ENCODE data around the gene ZIC1. TPM values are rescaled to one million over a fixed set of nuclear protein-coding genes. Genes with fewer than 3 reads are reported as not detected.

The ZIC1 gene
- total and polyA plus RNA-seq, 2 donors (not counting 1 experiment from before 2014, with no cell fraction given) = not detected

DNA sequence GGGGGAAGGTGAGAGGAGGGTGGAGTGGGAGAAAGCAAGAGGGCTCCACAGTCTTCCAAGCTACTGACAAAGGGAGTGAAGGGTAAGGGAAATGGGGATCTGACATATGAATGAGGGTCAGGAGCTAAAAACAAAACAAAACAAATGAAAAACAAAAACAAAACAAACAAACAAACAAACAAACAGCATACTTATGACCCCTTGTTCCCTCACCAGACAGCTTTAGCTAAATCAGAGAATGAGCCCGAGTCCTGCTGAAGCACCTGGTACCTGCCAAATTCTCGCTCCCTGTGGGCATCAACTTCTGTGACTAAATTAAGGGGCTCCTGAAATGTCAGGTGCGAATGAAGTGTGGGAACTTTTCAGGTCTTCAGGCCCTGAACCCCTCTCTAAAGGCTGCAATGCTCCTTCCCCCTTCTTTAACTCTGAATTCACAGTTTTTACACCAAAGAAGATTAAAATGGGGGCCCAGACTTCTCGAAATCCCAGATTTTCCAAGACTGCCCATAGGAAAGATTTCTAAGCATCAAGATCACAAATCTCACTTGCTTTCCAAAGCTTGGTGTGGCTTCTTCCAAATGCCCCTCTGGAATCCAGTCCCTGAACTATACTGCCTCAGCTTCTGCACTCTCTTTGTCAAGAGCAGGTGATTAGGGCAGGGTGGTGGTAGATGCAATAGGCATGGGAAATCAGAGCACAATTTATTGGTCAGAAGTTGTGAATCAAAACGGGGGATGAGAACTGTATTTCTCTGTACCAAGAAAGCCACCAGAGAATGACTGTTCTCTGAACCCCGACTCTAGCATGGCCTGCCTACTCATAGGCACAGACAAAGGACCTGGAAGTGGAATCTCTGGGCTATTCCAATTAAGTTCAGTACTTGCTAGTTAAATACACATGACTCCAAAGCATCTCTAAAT, 43.7 kb upstream of the ZIC1 start:
- H3K27ac Mint-ChIP-seq = no peak overlapping the region
- Histone ChIP-seq H3K27ac (ENCODE audit: low read length in 2 of 2) (no peak overlapping the region), H2AFZ (ENCODE audit: insufficient read depth, low read depth, low read length, poor library complexity, severe bottlenecking) (no peak overlapping the region), H3K79me2 (ENCODE audit: control insufficient read depth, insufficient read depth, low read length) (no peaks in the 10 kb centered on the region), H3K36me3 (replicated peaks in 1 of 2; ENCODE audit: control extremely low read depth in 1 of 2, control insufficient read depth in 1 of 2, extremely low read depth in 1 of 2, insufficient read depth in 2 of 2, low read length in 1 of 2) (no peaks in the 10 kb centered on the region), H3K4me1 (ENCODE audit: control insufficient read depth in 2 of 2, insufficient read depth in 2 of 2, low read length in 2 of 2) (no peaks in the 10 kb centered on the region), H3K9me3 (ENCODE audit: control extremely low read depth in 1 of 3, control insufficient read depth in 2 of 3, insufficient read depth in 1 of 3, low read length in 2 of 3) (peaks cover 0 to 10% (median 0%) of the 10 kb centered on the region in 3 donors), H3K4me3 (ENCODE audit: control extremely low read depth in 1 of 5, extremely low read depth in 1 of 5, insufficient read depth in 1 of 5, low read depth in 2 of 5, low read length in 4 of 5) (no peak overlapping the region), H3K27me3 (replicated peaks in 1 of 4; ENCODE audit: control extremely low read depth in 1 of 4, control insufficient read depth in 3 of 4, insufficient read depth in 4 of 4, low read length in 3 of 4) (peaks cover 0 to 33% (median 21%) of the 10 kb centered on the region in 4 experiments), H4K20me1 (ENCODE audit: control insufficient read depth, insufficient read depth, low read length, poor library complexity, severe bottlenecking) (no peaks in the 10 kb centered on the region), H3K4me2 (replicated peaks; ENCODE audit: low read depth, low read length, poor library complexity, severe bottlenecking) (no peak overlapping the region), H3K9ac (ENCODE audit: low read length) (no peak overlapping the region)
- TF ChIP-seq EZH2 (IDR thresholded peaks at IDR 0.05; ENCODE audit: borderline replicate concordance, insufficient read depth, low read depth, low read length, poor library complexity, severe bottlenecking) = no peak
- TF ChIP-seq, protein P1, sequence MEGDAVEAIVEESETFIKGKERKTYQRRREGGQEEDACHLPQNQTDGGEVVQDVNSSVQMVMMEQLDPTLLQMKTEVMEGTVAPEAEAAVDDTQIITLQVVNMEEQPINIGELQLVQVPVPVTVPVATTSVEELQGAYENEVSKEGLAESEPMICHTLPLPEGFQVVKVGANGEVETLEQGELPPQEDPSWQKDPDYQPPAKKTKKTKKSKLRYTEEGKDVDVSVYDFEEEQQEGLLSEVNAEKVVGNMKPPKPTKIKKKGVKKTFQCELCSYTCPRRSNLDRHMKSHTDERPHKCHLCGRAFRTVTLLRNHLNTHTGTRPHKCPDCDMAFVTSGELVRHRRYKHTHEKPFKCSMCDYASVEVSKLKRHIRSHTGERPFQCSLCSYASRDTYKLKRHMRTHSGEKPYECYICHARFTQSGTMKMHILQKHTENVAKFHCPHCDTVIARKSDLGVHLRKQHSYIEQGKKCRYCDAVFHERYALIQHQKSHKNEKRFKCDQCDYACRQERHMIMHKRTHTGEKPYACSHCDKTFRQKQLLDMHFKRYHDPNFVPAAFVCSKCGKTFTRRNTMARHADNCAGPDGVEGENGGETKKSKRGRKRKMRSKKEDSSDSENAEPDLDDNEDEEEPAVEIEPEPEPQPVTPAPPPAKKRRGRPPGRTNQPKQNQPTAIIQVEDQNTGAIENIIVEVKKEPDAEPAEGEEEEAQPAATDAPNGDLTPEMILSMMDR (IDR thresholded peaks at IDR 0.05) = no peak
- no peak overlapping the region for H3K4me3 Mint-ChIP-seq
- H3K27me3 Mint-ChIP-seq = peaks cover 47% of the 10 kb centered on the region
- ChIA-PET CTCF (no interaction called here), POLR2A (no interaction called here)
- DNase-seq (no peak), ATAC-seq (ENCODE audit: low read depth) (no peak)
- 55% methylated on average over 4 of the region's 6 CpGs for WGBS (ENCODE audit: insufficient coverage)
- no peaks in the 10 kb centered on the region for H3K9me3 Mint-ChIP-seq (ENCODE audit: insufficient read depth)
- intact Hi-C loops (cut with micrococcal nuclease) = no loop called here
- no peaks in the 10 kb centered on the region for H3K4me1 Mint-ChIP-seq

- CTCF ChIA-PET = no interaction called here
- peaks cover 53% of the 10 kb centered on the region for H3K27me3 Mint-ChIP-seq
These were observed 41.5 kb upstream of the ZIC1 start for GRCh38 chr3:147367676-147368075.

More at GRCh38 chr3:147367676-147368075, 41.5 kb upstream of the ZIC1 start:
- DNase-seq = no peak
- no peak for ATAC-seq (ENCODE audit: low read depth)
- Histone ChIP-seq H3K27ac (ENCODE audit: low read length in 2 of 2) (no peak overlapping the region), H3K4me1 (ENCODE audit: control insufficient read depth in 2 of 2, insufficient read depth in 2 of 2, low read length in 2 of 2) (no peaks in the 10 kb centered on the region), H3K4me3 (ENCODE audit: control extremely low read depth in 1 of 5, extremely low read depth in 1 of 5, insufficient read depth in 1 of 5, low read depth in 2 of 5, low read length in 4 of 5) (no peak overlapping the region), H3K9me3 (ENCODE audit: control extremely low read depth in 1 of 3, control insufficient read depth in 2 of 3, insufficient read depth in 1 of 3, low read length in 2 of 3) (peaks cover 0 to 13% (median 0%) of the 10 kb centered on the region in 3 donors), H3K36me3 (replicated peaks in 1 of 2; ENCODE audit: control extremely low read depth in 1 of 2, control insufficient read depth in 1 of 2, extremely low read depth in 1 of 2, insufficient read depth in 2 of 2, low read length in 1 of 2) (no peaks in the 10 kb centered on the region), H3K27me3 (replicated peaks in 1 of 4; ENCODE audit: control extremely low read depth in 1 of 4, control insufficient read depth in 3 of 4, insufficient read depth in 4 of 4, low read length in 3 of 4) (peaks cover 0 to 38% (median 24%) of the 10 kb centered on the region in 4 experiments), H2AFZ (ENCODE audit: insufficient read depth, low read depth, low read length, poor library complexity, severe bottlenecking) (no peak overlapping the region), H3K9ac (ENCODE audit: low read length) (no peak overlapping the region), H3K79me2 (ENCODE audit: control insufficient read depth, insufficient read depth, low read length) (no peaks in the 10 kb centered on the region), H4K20me1 (ENCODE audit: control insufficient read depth, insufficient read depth, low read length, poor library complexity, severe bottlenecking) (no peaks in the 10 kb centered on the region), H3K4me2 (replicated peaks; ENCODE audit: low read depth, low read length, poor library complexity, severe bottlenecking) (no peak overlapping the region)
- intact Hi-C loops (cut with micrococcal nuclease) = no loop called here
- H3K4me1 Mint-ChIP-seq = no peaks in the 10 kb centered on the region
- POLR2A ChIA-PET = no interaction called here
- WGBS (ENCODE audit: insufficient coverage) = 0% methylated on average over 1 of the region's 1 CpG
- no peak overlapping the region for H3K27ac Mint-ChIP-seq
- TF ChIP-seq EZH2 (IDR thresholded peaks at IDR 0.05; ENCODE audit: borderline replicate concordance, insufficient read depth, low read depth, low read length, poor library complexity, severe bottlenecking) = no peak
- TF ChIP-seq, protein P1 (IDR thresholded peaks at IDR 0.05) = no peak
- H3K9me3 Mint-ChIP-seq (ENCODE audit: insufficient read depth) = no peaks in the 10 kb centered on the region
- no peak overlapping the region for H3K4me3 Mint-ChIP-seq

Data from B cell (primary cell).